ENCODE data around the gene CHTOP.
A peak's percentile ranks its signal among the peaks of the same experiment; 100 is the strongest.
"Not testable (repeated sequence)": the region's sequence is repeated elsewhere in the genome, so short reads cannot be mapped to it uniquely, and the experiment has no call there.

CHTOP gene, protein sequence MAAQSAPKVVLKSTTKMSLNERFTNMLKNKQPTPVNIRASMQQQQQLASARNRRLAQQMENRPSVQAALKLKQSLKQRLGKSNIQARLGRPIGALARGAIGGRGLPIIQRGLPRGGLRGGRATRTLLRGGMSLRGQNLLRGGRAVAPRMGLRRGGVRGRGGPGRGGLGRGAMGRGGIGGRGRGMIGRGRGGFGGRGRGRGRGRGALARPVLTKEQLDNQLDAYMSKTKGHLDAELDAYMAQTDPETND

DNA sequence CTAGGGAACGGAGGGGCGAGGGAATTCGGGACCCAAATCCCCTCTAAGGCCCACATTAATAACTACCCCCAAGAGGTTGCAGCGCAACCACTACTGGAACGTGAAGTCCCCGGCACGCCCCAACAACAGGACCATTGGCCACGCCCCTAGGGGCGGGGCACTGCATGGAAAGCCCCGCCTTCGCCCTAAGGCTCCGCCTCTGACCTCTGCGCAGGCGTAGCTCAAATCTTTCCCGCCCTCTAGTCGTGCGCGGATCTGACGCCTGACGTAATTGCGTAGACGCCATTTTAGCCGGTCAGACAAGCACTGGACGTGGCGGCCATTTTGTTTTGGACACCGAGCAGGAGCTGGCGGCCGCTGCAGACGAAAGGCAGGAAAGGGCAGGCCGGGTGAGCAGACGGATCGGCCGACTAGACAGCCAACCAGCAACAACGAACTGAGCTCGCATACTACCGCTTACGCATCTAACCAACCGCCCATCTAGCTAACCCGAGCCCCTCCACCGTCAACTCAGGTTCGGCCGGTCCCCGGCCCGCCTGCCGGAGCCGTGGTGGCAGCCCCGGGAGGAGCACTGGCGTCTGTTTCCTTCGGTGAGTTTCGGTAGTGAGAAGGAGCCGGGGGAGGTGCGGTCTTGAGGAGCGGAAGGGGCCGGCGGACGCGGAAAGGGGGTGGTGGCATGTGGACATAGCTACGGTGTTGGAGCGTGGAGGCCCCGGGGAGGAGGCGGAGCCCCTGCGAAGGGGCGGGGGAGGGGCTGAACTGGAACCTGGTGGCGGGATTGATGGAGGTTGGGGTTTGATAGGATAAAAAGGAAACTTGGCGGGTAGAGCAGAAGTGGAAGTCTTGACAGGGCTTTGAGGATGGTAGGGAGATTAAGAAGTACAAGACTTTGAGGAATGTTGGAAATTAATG lies at the start of gene CHTOP:
CHTOP (plus strand) TSS at position 313 of the 912 bp plus-strand sequence. CDS start 2,523 bp downstream, outside the sequence.
- DNase-seq = peak; percentile 95

DNA sequence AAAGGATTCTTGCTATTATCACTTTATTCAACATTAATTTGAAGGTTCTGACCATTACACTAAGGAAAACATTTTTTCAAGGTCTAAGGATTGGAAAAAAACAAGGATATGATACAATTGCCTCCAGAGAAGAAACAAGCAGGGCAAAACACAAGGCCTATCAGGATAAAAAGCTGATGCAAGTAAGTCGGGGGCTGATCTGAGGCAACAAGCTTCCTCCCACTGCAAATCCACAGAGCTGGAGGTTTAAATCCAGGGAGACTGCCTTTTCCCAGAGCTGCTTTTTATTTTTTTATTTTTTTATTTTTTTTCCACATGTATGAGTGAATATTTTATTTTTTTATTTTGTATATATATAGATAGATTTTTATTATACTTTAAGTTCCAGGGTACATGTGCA lies 48.9 kb upstream of the CHTOP start:
- no peak for DNase-seq

DNA sequence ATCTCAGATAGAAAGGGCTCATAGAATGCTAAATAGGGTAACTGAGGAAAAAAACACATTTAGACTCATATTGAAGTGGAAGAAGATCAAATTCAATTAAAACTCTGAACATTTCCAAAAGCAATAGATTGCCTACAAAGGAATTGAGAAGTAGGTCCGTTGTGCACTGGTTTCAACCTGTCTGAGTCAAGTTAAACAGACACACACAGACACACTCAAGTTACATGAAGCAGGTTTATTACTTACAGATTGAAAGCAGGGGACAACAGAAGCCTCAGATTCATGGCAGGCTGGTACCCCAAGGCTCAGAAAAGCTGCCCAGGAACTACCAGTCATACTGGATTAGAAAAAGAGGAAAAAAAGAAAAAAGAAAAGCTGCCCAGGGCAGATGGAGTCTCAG lies 47.5 kb upstream of the CHTOP start:
- no peak for DNase-seq

DNA sequence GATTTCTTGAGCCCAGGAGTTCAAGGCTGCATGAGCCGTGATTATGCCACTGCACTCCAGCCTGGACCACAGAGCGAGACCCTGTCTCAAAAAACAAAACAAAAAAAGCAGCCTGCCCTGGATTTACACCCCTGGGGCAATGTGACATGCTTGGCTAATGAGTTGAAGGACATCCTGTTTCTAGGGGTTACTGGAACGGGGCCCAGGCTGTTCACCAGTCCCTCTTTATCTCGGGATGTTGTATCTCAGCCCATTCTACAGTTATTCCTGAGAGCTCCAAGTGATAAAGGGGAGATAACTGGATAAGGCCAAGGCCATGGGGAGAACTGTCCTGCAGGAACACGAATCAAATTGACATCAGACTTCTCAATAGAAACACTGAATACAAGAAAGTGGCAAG lies 46.6 kb upstream of the CHTOP start:
- DNase-seq = no peak

DNA sequence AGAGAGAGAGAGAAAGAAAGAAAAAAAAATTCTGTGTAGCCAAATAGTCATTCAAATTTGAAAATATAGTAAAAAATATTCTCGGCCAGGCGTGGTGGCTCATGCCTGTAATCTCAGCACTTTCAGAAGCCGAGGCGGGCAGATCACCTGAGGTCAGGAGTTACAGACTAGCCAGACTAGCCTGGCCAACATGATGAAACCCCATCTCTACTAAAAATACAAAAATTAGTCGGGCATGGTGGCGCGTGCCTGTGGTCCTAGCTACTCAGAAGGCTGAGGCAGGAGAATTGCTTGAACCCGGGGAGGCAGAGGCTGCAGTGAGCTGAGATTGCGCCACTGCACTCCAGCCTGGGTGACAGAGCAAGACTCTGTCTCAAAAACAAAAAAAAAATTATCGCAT lies 45.8 kb upstream of the CHTOP start:
- DNase-seq = not testable (repeated sequence)

DNA sequence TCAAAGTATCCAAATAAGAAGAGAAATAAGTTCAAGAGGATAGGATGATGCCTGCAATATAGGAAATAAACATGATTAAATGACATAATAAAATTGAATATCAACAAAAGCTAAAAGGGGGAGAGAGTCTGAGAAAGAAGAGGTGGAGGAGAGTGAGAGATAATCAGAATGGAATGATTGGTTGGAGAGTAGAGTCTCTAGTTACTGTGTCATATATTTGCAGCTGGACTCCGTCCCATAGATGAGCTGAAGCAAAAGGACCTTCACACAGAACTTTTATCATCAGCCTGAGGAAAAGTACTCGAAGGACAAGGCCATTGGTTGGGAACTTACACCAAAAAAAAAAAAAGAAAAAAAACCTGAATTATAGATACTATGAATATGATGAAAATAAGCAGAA lies 45.4 kb upstream of the CHTOP start:
- no peak for DNase-seq

DNA sequence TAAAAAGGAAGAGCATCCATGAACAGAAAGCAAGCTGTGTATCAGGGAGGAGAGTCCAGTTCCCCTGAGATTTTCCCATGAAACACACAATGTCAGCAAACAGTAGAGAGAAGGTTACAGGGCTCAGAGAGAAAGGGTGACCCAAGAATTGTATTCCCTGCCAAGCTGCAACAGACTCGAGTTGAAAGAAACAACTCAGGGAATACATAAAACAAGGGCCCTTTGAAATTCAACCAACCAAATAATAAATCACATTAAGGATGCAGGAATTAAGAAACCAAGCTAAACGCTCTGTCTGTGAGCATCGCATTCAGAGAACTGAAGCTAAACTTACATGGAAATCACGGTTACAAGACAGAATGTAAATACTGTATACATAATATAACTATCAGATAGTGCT lies 41.1 kb upstream of the CHTOP start:
- no peak for DNase-seq

DNA sequence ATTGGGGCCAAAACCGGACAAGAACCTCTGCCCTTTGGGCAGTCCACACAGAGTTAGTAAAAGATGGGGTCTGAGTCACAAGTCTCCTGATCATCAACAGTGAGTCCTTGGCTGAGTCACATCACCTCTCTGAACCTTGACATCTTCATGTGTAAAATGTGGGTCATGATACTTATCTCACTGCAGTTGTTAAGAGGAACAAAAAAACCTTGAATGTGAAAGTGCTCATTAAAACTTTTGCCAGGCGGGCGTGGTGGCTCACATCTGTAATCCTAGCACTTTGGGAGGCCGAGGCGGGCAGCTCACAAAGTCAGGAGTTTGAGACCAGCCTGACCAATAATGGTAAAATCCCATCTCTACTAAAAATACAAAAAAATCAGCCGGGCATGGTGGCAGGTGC lies 36.7 kb upstream of the CHTOP start:
- no peak for DNase-seq

DNA sequence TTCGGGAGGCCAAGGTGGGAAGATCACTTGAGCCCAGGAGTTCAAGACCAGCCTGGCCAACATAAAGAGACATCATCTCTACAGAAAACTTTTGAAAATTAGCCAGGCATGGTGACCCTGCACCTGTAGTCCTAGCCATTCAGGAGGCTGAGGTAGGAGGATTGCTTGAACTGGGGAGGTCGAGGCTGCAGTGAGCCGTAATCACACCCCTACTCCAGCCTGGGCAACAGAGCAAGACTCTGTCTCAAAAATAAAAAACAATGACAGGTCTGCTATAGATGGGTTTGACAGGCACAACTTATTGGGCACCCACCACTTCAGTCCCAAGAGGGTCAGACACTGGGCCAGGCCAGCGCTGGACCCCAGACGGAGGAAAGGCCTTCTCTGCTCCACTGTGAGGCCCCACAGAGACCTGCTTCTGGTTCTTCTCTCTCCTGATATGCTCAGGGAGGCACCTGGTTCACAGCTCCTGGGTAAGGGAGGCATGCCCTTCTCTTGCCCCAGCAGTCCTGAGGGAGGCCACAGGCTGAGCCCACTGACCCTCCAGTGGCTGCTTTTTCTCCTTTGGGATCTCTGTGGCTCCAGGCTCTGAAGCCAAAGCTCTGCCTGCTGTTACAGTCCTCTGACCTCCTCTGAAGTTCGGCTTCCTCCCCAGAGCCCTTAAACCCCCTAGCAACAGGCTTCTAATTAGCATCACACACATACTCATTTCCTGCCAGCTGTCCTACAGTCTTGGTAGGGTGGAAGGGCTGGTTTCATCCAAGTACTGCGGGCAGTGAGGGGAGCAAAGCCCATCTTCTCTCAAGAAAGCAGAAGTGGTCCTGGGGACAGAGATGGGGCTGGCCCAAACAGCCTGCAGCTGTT lies 35.3 kb upstream of the CHTOP start:
- no peak for DNase-seq

DNA sequence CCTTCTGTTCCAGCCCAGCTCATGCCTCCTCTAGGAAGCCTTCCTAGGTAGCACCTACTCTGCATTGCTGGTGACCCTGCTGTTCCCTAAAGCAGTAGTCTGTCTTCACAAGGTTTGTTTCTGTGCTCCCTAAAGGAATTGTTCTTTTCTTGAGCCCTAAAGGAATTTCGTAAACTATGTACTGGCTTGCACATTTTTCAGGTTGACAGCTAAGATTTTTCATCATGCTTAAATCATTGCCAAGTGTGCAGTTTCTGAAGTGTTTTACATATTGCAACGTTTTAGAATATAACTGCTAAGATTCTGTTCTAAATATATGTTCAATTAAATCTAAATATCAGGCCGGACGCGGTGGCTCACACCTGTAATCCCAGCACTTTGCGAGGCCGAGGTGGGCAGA lies 34.0 kb upstream of the CHTOP start:
- no peak for DNase-seq

DNA sequence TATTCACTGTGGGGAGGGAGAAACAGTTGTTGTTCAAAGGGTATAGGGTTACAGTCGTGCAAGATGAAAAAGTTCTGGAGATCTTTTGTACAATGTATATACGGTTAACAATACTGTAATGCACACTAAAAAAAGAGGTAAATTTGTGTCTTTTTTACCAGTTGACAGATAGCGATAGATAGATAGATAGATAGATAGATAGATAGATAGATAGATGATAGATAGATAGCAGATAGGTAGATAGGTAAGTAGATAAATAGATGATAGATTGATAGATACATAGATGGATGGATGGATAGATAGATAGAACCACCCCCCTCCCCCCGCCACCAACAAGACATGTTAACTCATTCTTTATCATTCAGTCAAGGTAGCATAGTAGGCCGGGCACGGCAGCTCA lies 31.1 kb upstream of the CHTOP start:
- no peak for DNase-seq

DNA sequence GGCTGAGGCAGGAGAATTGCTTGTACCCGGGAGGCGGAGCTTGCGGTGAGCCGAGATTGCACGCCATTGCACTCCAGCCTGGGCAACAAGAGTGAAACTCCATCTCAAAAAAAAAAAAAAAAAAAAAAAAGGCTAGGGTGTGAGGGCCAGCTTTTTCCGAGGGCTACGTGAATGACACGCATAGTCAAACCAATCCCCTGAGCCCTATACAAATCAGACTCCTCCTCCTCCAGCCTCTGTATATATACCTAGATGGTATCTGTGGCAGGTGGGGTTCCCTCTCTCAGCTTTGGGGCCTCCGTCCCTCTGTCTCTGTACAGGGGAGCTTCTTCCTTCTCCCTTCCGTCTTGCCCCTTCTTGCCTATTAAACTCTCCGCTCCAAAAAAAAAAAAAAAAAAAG lies 27.7 kb upstream of the CHTOP start:
- no peak for DNase-seq

DNA sequence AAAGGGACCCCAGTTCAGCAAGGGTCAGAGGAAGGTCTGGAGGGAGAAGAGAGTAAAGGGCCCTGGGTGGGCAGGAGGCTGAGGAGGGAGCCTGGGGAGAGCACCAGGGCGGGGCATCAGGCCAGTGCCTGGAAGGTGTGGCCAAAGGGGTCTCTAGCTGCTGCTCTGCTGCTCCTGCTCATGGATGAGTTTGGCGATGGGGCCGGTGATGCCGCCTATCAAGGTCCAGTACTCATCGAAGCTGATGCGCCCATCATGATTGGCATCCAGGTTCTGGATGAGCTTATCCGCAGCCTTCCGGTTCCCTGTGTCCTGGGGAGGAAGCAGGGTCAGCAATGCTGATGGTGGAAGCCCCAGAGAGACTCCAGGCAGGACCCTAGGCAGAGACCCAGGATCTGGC lies 26.5 kb upstream of the CHTOP start:
- no peak for DNase-seq

DNA sequence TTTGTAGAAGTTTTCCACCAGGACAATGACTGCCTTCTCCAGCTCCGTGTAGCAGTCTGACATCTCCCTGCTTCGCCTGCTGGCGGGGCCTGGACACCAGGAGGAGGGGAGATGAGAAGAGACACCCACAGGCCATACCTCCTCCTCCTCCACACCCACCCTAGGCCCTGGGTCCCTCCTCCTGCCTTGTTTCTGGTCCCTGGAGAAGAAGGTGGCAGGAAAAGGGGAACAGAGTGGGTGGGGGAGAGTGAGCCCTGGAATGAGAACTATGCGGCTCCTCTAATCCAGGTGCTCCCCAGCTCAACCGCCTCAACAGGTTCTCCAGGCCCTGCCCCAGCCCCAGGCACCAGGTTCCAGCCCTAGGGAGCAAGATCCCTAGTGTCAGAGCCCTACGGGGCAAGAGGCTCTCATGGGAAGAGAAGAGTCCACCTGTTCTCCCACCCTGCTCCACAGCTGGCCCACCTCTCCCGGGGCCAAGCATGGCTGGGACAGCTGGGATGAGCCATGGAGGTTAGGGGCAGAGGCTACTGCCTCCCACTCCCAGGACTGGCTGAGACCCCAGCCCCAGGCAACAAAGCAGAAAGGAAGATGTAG lies 25.7 kb upstream of the CHTOP start:
- DNase-seq = no peak

DNA sequence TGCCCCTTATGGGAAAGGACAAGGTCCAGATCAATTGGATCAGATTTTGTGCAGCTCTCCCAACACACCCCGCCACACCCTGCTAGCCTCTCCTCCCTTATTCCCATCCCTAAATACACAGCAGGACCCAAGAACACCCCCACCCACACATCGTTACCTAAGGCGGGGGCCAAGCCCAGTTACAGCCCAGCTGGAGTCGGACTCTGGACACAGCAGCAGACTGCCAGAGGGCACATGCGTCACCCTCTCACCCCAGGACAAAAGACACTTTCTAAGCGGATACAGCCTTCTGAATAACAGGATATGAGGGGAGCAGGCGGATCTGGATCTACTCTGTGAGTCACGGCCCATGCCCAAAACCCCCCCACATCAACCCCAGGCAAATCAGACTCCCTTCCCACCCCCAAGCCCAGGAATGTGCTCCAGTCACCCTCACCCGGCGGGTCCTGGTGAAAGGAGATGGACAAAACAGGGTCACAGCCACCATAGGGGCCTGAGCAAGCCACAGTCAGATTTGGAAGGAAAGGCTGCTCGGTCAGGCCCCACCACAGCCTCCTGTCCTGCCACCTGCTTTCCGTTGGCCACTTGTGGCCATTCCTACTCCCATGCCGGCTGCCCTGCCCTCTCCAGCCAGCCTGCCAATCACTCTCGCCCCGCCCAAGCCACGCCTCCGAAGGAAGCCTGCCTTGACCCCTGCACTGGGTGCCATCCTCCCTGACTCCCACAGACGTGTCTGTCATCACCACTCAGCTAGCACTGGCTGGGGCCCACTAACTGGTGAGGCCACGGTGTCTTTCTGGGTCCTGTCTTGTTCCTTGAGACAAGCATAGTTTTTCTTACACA lies 24.9 kb upstream of the CHTOP start:
- no peak for DNase-seq

DNA sequence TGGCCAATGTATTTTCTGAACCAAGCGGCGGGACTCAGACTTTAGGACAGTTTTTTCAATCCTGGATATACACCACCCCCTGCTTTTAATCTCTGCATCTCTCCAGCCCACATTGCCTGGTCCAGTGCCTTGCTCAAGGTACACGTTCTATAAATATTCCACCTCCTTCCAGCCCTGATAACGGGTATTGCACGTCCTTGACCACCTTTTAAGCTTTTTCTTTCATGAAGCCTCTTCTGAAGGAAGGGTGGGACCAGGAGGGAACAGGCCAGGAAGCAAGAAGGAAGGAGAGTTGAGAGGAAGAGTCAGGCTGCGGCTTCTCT lies 24.3 kb upstream of the CHTOP start:
- no peak for DNase-seq

DNA sequence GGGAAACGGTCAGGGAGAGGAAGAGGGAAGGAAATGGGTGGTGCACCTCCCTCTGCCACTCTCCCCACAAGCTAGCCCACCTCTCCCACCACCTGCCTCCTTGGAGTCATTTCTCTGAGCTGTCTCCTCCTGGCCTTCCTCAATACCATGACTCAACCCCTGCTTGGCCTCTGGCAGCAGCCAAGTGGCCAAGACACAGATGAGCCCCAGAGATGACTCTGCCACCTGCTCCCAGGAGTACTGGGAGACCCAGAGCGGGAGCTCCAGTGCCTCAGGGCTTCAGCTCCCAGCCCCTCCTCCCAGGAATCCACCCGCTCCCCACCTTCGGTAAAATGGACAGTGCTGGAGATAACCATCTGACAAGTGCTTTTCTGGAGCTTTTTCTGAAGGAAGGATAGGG lies 23.5 kb upstream of the CHTOP start:
- DNase-seq = no peak

DNA sequence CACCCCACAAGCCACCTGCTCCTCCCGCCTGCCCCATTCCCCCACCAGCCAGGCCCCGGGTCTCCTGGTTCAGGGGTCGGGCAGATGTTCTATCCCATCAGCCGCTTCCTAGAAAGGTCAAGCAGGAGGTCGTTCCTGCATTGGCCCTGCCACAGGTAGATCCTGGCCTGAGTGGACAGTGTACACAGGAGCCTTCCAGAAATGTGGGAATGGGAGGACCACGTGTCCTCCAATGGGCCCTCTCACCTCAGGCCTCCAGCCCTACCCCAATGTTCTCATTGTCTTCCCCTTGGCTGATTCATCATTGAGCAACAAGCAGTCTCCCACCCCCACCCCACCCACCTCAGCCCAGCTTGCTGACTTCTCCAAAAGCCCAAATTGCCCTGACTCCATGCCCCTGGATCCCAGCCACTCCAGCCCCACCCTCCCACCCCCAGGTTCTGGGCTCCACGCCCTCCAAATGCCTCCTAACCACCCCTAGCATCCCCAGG lies 23.0 kb upstream of the CHTOP start:
- no peak for DNase-seq

DNA sequence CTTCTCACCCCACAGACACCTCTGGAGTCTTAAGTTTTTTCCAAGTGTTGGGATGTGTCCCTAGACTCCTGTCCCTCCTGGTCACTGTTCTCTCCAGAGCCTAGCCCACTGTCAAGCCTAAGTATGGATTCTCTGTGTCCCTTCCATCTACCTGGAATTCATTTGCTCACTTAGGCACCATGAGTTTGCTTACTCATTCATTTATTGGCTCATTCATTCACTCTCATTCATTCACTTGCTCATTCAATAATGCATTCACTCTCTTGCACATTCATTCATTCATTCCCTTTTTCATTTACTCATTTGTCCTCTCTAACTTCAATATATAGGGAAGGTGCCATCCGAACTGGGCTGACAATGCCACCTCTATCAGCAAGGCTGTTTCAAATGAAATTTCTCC lies 22.5 kb upstream of the CHTOP start:
- no peak for DNase-seq

DNA sequence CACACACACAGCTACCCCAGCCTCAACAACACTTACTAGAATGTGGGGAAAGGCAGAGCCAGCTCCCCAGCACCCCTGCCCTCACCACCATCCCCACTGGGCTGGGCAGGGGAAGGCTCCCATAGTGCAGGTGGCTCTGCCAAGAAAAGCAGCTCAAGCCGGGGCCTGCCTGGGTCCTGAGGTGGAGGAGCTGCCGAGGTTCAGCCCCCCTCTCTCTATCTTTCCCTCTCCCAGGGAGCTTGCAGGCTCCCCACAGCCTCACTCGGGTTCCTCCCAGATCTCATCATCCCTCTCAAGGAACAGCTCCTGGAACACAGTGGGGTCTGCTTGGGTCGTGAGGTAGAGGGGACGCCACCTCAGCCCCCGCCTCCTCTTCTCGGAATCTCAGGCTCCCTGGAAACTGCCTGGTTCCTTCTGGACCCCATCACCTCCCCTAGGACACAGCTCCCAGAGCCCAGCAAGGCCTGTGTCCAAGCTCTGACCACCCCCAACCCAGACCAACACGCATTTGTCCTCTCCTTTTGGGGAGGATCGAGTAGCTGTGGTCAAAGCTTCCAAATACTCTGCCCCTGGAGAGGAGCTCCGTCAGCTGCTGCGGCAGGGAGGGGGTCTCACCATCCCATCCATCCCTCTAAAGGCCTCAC lies 21.6 kb upstream of the CHTOP start:
- DNase-seq = no peak

DNA sequence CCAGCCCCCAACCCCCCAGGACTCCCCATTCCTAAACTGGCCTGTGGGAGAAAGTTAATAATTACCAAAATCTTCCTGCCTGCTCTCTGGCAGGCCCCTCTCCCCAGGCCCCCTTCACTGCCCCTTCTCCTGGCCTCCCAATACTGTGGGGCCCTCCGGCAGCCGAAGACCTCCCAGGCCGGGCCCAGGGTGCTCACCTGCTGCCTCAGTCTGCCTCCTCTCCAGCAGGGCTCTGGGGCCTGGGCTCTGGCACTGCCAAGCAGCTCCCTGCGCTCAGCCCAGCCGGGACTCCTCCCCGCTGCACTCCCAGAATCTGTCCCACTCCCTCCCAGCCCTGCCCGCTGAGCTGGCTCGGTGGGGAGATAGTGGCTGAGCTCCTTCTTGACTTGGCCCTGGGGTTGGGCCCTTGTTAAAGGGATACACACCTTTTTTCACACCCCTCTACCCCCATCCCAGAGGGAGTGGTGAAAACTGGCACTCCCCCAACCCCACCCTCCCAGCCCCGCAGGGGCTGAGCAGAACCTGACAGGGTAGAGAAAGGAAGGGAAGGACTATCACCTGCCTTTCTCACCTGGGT lies 21.0 kb upstream of the CHTOP start, which contains the start of gene S100A16:
S100A16 (minus strand) TSS at position 383 of the 577 bp plus-strand sequence. CDS start 4,986 bp downstream, outside the sequence.
- no peak for DNase-seq

Data from activated naive CD4-positive, alpha-beta T cell treated with Interleukin-2 at 50 U/mL for 16 hours (primary cell).